ENCODE results near the gene ZCWPW1. TPM values are rescaled to one million over a fixed set of nuclear protein-coding genes. Genes with fewer than 3 reads are reported as not detected.

Gene ZCWPW1
- total and polyA plus RNA-seq, 2 experiments from 2014 or later = 7.9 to 13.0 TPM

GRCh38 chr7:100402241-100402640 lies 26.3 kb downstream of the ZCWPW1 start:
- no peaks in the 10 kb centered on the region for H3K4me1 ChIP-seq (ENCODE audit: low read depth)
- peaks cover 6% of the 10 kb centered on the region for H3K36me3 ChIP-seq
- no peak overlapping the region for H3K27ac ChIP-seq
- no peaks in the 10 kb centered on the region for H3K9me3 ChIP-seq (ENCODE audit: low read depth)
- no peak overlapping the region for H3K4me3 ChIP-seq
- H3K27me3 ChIP-seq = no peaks in the 10 kb centered on the region
- no peak for DNase-seq (ENCODE audit: low read depth in 1 of 2, low spot score in 1 of 2)
- TF ChIP-seq, protein P1, sequence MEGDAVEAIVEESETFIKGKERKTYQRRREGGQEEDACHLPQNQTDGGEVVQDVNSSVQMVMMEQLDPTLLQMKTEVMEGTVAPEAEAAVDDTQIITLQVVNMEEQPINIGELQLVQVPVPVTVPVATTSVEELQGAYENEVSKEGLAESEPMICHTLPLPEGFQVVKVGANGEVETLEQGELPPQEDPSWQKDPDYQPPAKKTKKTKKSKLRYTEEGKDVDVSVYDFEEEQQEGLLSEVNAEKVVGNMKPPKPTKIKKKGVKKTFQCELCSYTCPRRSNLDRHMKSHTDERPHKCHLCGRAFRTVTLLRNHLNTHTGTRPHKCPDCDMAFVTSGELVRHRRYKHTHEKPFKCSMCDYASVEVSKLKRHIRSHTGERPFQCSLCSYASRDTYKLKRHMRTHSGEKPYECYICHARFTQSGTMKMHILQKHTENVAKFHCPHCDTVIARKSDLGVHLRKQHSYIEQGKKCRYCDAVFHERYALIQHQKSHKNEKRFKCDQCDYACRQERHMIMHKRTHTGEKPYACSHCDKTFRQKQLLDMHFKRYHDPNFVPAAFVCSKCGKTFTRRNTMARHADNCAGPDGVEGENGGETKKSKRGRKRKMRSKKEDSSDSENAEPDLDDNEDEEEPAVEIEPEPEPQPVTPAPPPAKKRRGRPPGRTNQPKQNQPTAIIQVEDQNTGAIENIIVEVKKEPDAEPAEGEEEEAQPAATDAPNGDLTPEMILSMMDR (IDR thresholded peaks at IDR 0.05; ENCODE audit: low read depth, low read length) = no peak

DNA sequence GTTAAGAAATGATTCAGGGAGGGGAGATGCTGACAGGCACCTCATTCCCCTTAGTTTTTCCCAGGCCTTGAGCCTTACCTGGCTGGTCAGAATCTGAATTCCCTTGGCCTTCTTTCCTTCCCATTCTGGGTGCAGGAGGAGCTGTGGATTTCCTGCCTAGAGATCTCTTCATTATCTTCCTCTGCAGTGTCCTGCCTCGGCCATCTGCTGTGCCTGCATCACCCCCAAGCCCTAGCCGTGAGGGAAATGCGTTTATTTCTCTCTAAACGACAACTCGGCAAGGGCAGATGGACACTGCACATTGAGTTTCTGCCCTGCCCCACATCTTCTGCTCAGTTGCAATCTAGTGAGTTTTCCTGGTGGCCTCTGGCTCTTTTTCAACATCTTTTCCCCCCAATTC lies 26.7 kb downstream of the ZCWPW1 start:
- Histone ChIP-seq H3K4me3 (no peak overlapping the region), H3K36me3 (peaks cover 6% of the 10 kb centered on the region), H3K27me3 (no peaks in the 10 kb centered on the region), H3K27ac (no peak overlapping the region), H3K4me1 (ENCODE audit: low read depth) (no peaks in the 10 kb centered on the region), H3K9me3 (ENCODE audit: low read depth) (no peaks in the 10 kb centered on the region)
- no peak for DNase-seq (ENCODE audit: low read depth in 1 of 2, low spot score in 1 of 2)
- TF ChIP-seq, protein P1 (IDR thresholded peaks at IDR 0.05; ENCODE audit: low read depth, low read length) = no peak

- Histone ChIP-seq H3K27ac (no peak overlapping the region), H3K4me3 (no peak overlapping the region), H3K4me1 (ENCODE audit: low read depth) (no peaks in the 10 kb centered on the region), H3K9me3 (ENCODE audit: low read depth) (no peaks in the 10 kb centered on the region), H3K36me3 (peaks cover 6% of the 10 kb centered on the region), H3K27me3 (no peaks in the 10 kb centered on the region)
- peak in 1 of 2 donors; percentile 52 for DNase-seq (ENCODE audit: low read depth in 1 of 2, low spot score in 1 of 2)
- TF ChIP-seq, protein P1 (IDR thresholded peaks at IDR 0.05; ENCODE audit: low read depth, low read length) = peak; percentile 12
These were observed 27.8 kb downstream of the ZCWPW1 start for GRCh38 chr7:100400656-100401055.

DNA sequence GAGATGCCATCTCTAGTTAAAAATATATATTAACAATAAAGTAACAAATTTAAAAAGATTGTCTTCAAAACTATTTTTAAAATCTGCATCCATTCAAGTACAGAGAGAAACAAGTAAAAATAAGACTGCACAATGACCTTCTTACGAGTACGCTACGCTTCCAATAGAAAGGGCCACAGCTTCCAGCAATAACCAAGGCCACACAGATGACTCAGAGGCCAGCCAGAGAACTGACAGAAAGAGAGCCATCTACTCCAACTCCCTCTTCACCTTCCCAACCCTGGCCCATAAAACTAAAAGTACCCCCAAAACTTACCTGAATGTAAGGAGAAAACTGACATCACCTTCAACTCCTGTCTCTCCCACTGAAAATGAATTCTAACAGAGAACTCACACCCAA lies 28.5 kb downstream of the ZCWPW1 start:
- TF ChIP-seq, protein P1 (IDR thresholded peaks at IDR 0.05; ENCODE audit: low read depth, low read length) = no peak
- H3K27ac ChIP-seq = no peak overlapping the region
- no peaks in the 10 kb centered on the region for H3K27me3 ChIP-seq
- H3K36me3 ChIP-seq = peaks cover 6% of the 10 kb centered on the region
- H3K4me3 ChIP-seq = no peak overlapping the region
- H3K4me1 ChIP-seq (ENCODE audit: low read depth) = no peaks in the 10 kb centered on the region
- no peaks in the 10 kb centered on the region for H3K9me3 ChIP-seq (ENCODE audit: low read depth)
- DNase-seq (ENCODE audit: low read depth in 1 of 2, low spot score in 1 of 2) = no peak

DNA sequence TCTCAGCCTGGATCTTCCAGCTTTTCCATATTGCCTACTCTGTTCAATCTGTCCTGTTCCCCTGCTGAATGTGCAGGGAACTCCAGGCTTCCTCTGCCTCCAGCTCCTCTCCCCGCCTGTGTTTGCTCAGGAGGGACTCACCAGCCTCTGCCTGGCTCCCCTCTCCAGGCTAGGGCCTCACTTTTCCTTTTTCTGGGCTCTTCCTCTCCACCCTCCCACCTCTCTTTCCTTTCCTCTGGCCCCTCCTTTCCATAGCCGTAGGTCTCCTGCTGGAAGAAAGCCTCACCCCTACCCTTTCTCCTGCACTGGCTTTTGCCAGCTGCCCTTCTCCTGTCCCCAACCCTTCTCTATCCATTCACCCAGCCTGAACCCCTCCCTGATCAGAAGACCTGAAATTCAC lies 30.3 kb downstream of the ZCWPW1 start:
- Histone ChIP-seq H3K36me3 (no peaks in the 10 kb centered on the region), H3K27ac (no peak overlapping the region), H3K9me3 (ENCODE audit: low read depth) (no peaks in the 10 kb centered on the region), H3K4me3 (no peak overlapping the region), H3K27me3 (no peaks in the 10 kb centered on the region), H3K4me1 (ENCODE audit: low read depth) (no peaks in the 10 kb centered on the region)
- no peak for DNase-seq (ENCODE audit: low read depth in 1 of 2, low spot score in 1 of 2)
- TF ChIP-seq, protein P1 (IDR thresholded peaks at IDR 0.05; ENCODE audit: low read depth, low read length) = no peak
